B cell (primary cell): ENCODE measurements around the gene DYRK2.

ENCODE experiments used
- CTCF ChIP-seq: fragments of 200-600 bp; IDR thresholded peaks from one replicate; pipeline ENCODE4 v1.8.0; 2022; ENCODE audit warnings: antibody characterized with exemption, mild to moderate bottlenecking
- EZH2 ChIP-seq: IDR thresholded peaks from 2 replicates; pipeline ENCODE4 v1.6.1; 2012; ENCODE audit warnings: borderline replicate concordance, low read depth, mild to moderate bottlenecking, moderate library complexity, low read length; ENCODE audit not compliant: insufficient read depth, poor library complexity, severe bottlenecking

GRCh38 chr12:67645601-67646000 lies 2.9 kb upstream of the DYRK2 start:
- TF ChIP-seq CTCF (no peak), EZH2 (no peak)
